A549 (cell line): ENCODE data around the gene CTDSPL. TPM values are rescaled to one million over a fixed set of nuclear protein-coding genes. Genes with fewer than 3 reads are reported as not detected.

Experiments used
- ATAC-seq, 2 experiments: fragments of 200-7000 bp in 1 of 2; fragments of >200 bp in 1 of 2; cut with Nextera tagmentation in 1 of 2; cut with Tn5 transposase in 1 of 2; 3 replicates each; pipeline versions ENCODE4 v1.8.0 to v1.9.1; 2018 to 2020; ENCODE audit warnings: mild to moderate bottlenecking in 1 of 2, moderate library complexity in 1 of 2
- CTCF ChIA-PET: fragments of 300-600 bp; sonication (Branson Sonifier 250); formaldehyde crosslinking; extraction: SDS; loops from one replicate; lab custom pipeline; 2021; ENCODE audit warnings: antibody characterized with exemption, inconsistent platforms; lab: Yijun Ruan, JAX
- POLR2A ChIA-PET: fragments of 350-600 bp; formaldehyde crosslinking; extraction: SDS; loops from one replicate; lab custom pipeline; 2021; ENCODE audit warnings: antibody characterized with exemption, inconsistent platforms; lab: Yijun Ruan, JAX
- DNase-seq, 2 experiments: peaks; one replicate each; pipeline versions ENCODE4 v3.0.0 to v3.0.0-alpha.2; 2011 to 2016; ENCODE audit warnings: low read depth in 1 of 2, low spot score in 1 of 2
- FAIRE-seq: peaks from 2 replicates; lab custom pipeline; 2011; peaks lifted over from hg19 to GRCh38; lab: Jason Lieb, UNC
- H3K27ac ChIP-seq, 2 experiments: fragments of >200 bp; sonication (Bioruptor Twin); formaldehyde crosslinking; 3 replicates each; pipeline ENCODE4 v1.5.1; 2016 to 2017
- H3K4me1 ChIP-seq: fragments of >200 bp; sonication (Bioruptor Twin); formaldehyde crosslinking; 3 replicates; pipeline ENCODE4 v1.6.1; 2016
- H3K4me2 ChIP-seq: fragments of >200 bp; sonication (Bioruptor Twin); formaldehyde crosslinking; 3 replicates; pipeline ENCODE4 v1.6.1; 2016
- H3K4me3 ChIP-seq: fragments of >200 bp; sonication (Bioruptor Twin); formaldehyde crosslinking; 3 replicates; pipeline ENCODE4 v1.5.1; 2016
- H3K9me3 ChIP-seq: fragments of >200 bp; sonication (Bioruptor Twin); formaldehyde crosslinking; 3 replicates; pipeline ENCODE4 v1.6.1; 2016
- BHLHE40 ChIP-seq: IDR thresholded peaks from 2 replicates; pipeline ENCODE4 v1.6.1; 2012; ENCODE audit warnings: low read depth, low read length, inconsistent platforms
- CHD2 ChIP-seq: fragments of 150-350 bp; IDR thresholded peaks from 2 replicates; pipeline ENCODE4 v1.6.1; 2014; ENCODE audit warnings: low read length; ENCODE audit not compliant: partially characterized antibody
- E2F6 ChIP-seq: IDR thresholded peaks from 2 replicates; pipeline ENCODE4 v1.6.1; 2012; ENCODE audit warnings: low read depth, borderline replicate concordance
- EHF ChIP-seq: fragments of 250-450 bp; sonication (Bioruptor Pico); IDR thresholded peaks from 2 replicates; pipeline ENCODE4 v1.5.0; 2020; ENCODE audit warnings: mild to moderate bottlenecking
- ELK1 ChIP-seq: fragments of 150-350 bp; IDR thresholded peaks from 2 replicates; pipeline ENCODE4 v1.6.1; 2014; ENCODE audit warnings: low read depth, mild to moderate bottlenecking, low read length
- FOSL2 ChIP-seq, 2 experiments: fragments of 450-650 bp in 1 of 2; fragments of >200 bp in 1 of 2; sonication (Bioruptor Twin) in 1 of 2; formaldehyde crosslinking; IDR thresholded peaks; 2 replicates each; pipeline versions ENCODE4 v1.5.0 to v1.6.1; 2016 to 2020; ENCODE audit warnings: mild to moderate bottlenecking in 1 of 2, moderate library complexity in 1 of 2
- FOXS1 ChIP-seq: fragments of 250-450 bp; sonication (Bioruptor Pico); IDR thresholded peaks from 2 replicates; pipeline ENCODE4 v1.5.0; 2020; ENCODE audit warnings: mild to moderate bottlenecking, moderate library complexity
- GATA3 ChIP-seq: IDR thresholded peaks from 2 replicates; pipeline ENCODE4 v1.6.1; 2012; ENCODE audit warnings: borderline replicate concordance
- HDAC2 ChIP-seq: fragments of 200-600 bp; sonication (generic); IDR thresholded peaks from 2 replicates; pipeline ENCODE4 v1.6.1; 2016
- HOXB5 ChIP-seq: fragments of 250-450 bp; sonication (Bioruptor Pico); IDR thresholded peaks from 2 replicates; pipeline ENCODE4 v1.5.0; 2020; ENCODE audit warnings: mild to moderate bottlenecking, moderate library complexity
- JUNB ChIP-seq: fragments of >200 bp; sonication (Bioruptor Twin); formaldehyde crosslinking; IDR thresholded peaks from 2 replicates; pipeline ENCODE4 v1.6.1; 2016
- KDM5A ChIP-seq: fragments of 200-600 bp; sonication (generic); IDR thresholded peaks from 2 replicates; pipeline ENCODE4 v1.6.1; 2016; ENCODE audit warnings: antibody characterized with exemption, mild to moderate bottlenecking
- MAFK ChIP-seq: fragments of 450-650 bp; IDR thresholded peaks from 2 replicates; pipeline ENCODE4 v1.6.1; 2014; ENCODE audit not compliant: partially characterized antibody
- MAX ChIP-seq: IDR thresholded peaks from 2 replicates; pipeline ENCODE4 v1.6.1; 2012
- NFE2L2 ChIP-seq: fragments of 150-350 bp; conservative IDR thresholded peaks from 2 replicates; pipeline ENCODE4 v1.6.1; 2014; ENCODE audit warnings: low read length
- RAD21 ChIP-seq, 2 experiments: fragments of >200 bp in 1 of 2; sonication (Bioruptor Twin) in 1 of 2; formaldehyde crosslinking in 1 of 2; IDR thresholded peaks in 1 of 2; conservative IDR thresholded peaks in 1 of 2; 2 replicates in 1 of 2; 3 replicates in 1 of 2; pipeline ENCODE4 v1.6.1; 2012 to 2018; ENCODE audit warnings: inconsistent platforms in 1 of 2
- RARB ChIP-seq: fragments of 250-450 bp; sonication (Bioruptor Pico); IDR thresholded peaks from 2 replicates; pipeline ENCODE4 v1.8.0; 2021; ENCODE audit warnings: mild to moderate bottlenecking, moderate library complexity
- RFX5 ChIP-seq: fragments of 450-650 bp; IDR thresholded peaks from 2 replicates; pipeline ENCODE4 v1.7.1; 2014; ENCODE audit warnings: antibody characterized with exemption, mild to moderate bottlenecking, moderate library complexity
- TP53 ChIP-seq: fragments of 250-450 bp; sonication (Bioruptor Pico); IDR thresholded peaks from 2 replicates; pipeline ENCODE4 v1.5.0; 2021; ENCODE audit warnings: mild to moderate bottlenecking, moderate library complexity
- USF2 ChIP-seq: fragments of 450-650 bp; IDR thresholded peaks from 2 replicates; pipeline ENCODE4 v1.6.1; 2014; ENCODE audit warnings: antibody characterized with exemption
- ZC3H11A ChIP-seq: fragments of 450-650 bp; IDR thresholded peaks from 2 replicates; pipeline ENCODE4 v1.6.1; 2014; ENCODE audit warnings: antibody characterized with exemption, mild to moderate bottlenecking
- WGBS: methylation state at CpG from one replicate; pipeline ENCODE4 v1.1.6; 2017; ENCODE audit errors: missing lambda C conversion rate; 5-methylcytosine and 5-hydroxymethylcytosine counted together
- polyA plus RNA-seq, 4 experiments: library from polyadenylated mRNA; depleted of rRNA in 3 of 4; stranded (reverse); fragments of >200 nt; fragmentation: RNase III in 1 of 4; extraction: RNeasy Plus Mini Kit Qiagen cat#74134 plus additional on column Dnase treatment in 1 of 4; gene quantifications; 2 replicates in 3 of 4; 3 replicates in 1 of 4; pipeline ENCODE4 v1.2.3, GENCODE V29; 2011 to 2017

The CTDSPL gene
- polyA plus RNA-seq, 2 of the 4 experiments (the other 2 are of a cell fraction): 9.9 to 35.1 TPM

GRCh38 chr3:37952564-37952963, 90.9 kb downstream of the CTDSPL start:
- 98% methylated on average over 1 of the region's 1 CpG for WGBS
- ATAC-seq (no peak), FAIRE-seq (no peak), DNase-seq (no peak)
- H3K4me2 ChIP-seq: no peak overlapping the region
- no peaks in the 10 kb centered on the region for H3K9me3 ChIP-seq
- H3K27ac ChIP-seq: no peak overlapping the region
- H3K4me3 ChIP-seq: no peak overlapping the region
- no peak for TF ChIP-seq USF2
- TF ChIP-seq EHF (CRISPR knock-in tag): no peak
- ChIA-PET POLR2A (no interaction called here), CTCF (interaction anchor here (2.5 to 8.5 kb wide), 2 partner anchors 13 to 21 kb away, joined by 8 to 74 read pairs; no protein-coding TSS in a partner anchor)
- H3K4me1 ChIP-seq: no peaks in the 10 kb centered on the region

GRCh38 chr3:37953226-37953625, 91.5 kb downstream of the CTDSPL start:
- 93% methylated on average over 2 of the region's 2 CpGs for WGBS
- H3K9me3 ChIP-seq: no peaks in the 10 kb centered on the region
- DNase-seq (no peak), ATAC-seq (no peak), FAIRE-seq (no peak)
- no peaks in the 10 kb centered on the region for H3K4me1 ChIP-seq
- H3K4me3 ChIP-seq: no peak overlapping the region
- TF ChIP-seq FOXS1 (no peak), HDAC2 (no peak), ELK1 (no peak), ZC3H11A (no peak), GATA3 (no peak), CHD2 (no peak), HOXB5 (CRISPR knock-in tag) (no peak), JUNB (no peak), TP53 (no peak)
- POLR2A ChIA-PET: no interaction called here
- no peak overlapping the region for H3K4me2 ChIP-seq
- H3K27ac ChIP-seq: no peak overlapping the region
- CTCF ChIA-PET: interaction anchor here (2.5 to 8.5 kb wide), 2 partner anchors 13 to 20 kb away, joined by 8 to 74 read pairs; no protein-coding TSS in a partner anchor

GRCh38 chr3:37953707-37954394, 92.2 kb downstream of the CTDSPL start:
- Histone ChIP-seq H3K4me1 (no peaks in the 10 kb centered on the region), H3K27ac (no peak overlapping the region), H3K4me3 (no peak overlapping the region), H3K9me3 (no peaks in the 10 kb centered on the region), H3K4me2 (no peak overlapping the region)
- FAIRE-seq (no peak), DNase-seq (no peak), ATAC-seq (no peak)
- TF ChIP-seq FOSL2 (IDR thresholded peaks at IDR 0.05) (no peak), FOSL2 (CRISPR knock-in tag; IDR thresholded peaks at IDR 0.05) (no peak), TP53 (no peak), EHF (CRISPR knock-in tag) (no peak), RARB (CRISPR knock-in tag) (no peak), MAFK (no peak), HDAC2 (no peak), E2F6 (no peak), RAD21 (conservative IDR thresholded peaks at IDR 0.05 in 1 of 2, IDR thresholded peaks at IDR 0.05 in 1 of 2) (no peak), RFX5 (no peak), KDM5A (no peak), ELK1 (no peak), MAX (no peak), BHLHE40 (no peak), NFE2L2 (no peak)
- CTCF ChIA-PET: interaction anchor here (2.5 to 8.5 kb wide), 2 partner anchors 12 to 20 kb away, joined by 8 to 74 read pairs; no protein-coding TSS in a partner anchor
- WGBS: 90% methylated on average over 5 of the region's 5 CpGs
- POLR2A ChIA-PET: no interaction called here
